Effector memory CD8-positive, alpha-beta T cell (primary cell): Measurements from ENCODE around the gene PALD1.

Experiments used
- ATAC-seq: fragments of 150-1000 bp; cut with Tn5 transposase; replicated peaks from 2 replicates; pipeline ENCODE4 v1.10.0; 2021; ENCODE audit warnings: mild to moderate bottlenecking, moderate library complexity
- DNase-seq, 3 experiments: peaks; one replicate each; pipeline ENCODE4 v3.0.0; 2021
- H3K27ac Mint-ChIP-seq, 2 donors: one replicate each; pipeline ENCODE4 v1.8.0; 2022; ENCODE audit warnings: mild to moderate bottlenecking in 2 of 2, mixed read lengths in 2 of 2, moderate library complexity in 2 of 2
- H3K27me3 Mint-ChIP-seq, 2 donors: one replicate each; pipeline ENCODE4 v1.8.0; 2022; ENCODE audit warnings: mixed read lengths in 2 of 2
- H3K36me3 Mint-ChIP-seq: one replicate; pipeline ENCODE4 v1.8.0; 2022; ENCODE audit warnings: mild to moderate bottlenecking, moderate library complexity, mixed read lengths; ENCODE audit not compliant: insufficient read depth
- H3K4me1 Mint-ChIP-seq, 2 donors: one replicate each; pipeline ENCODE4 v1.8.0; 2022; ENCODE audit warnings: low read depth in 2 of 2, mixed read lengths in 2 of 2
- H3K4me3 Mint-ChIP-seq, 2 donors: one replicate each; pipeline ENCODE4 v1.8.0; 2022; ENCODE audit warnings: mild to moderate bottlenecking in 2 of 2, mixed read lengths in 2 of 2, moderate library complexity in 2 of 2
- H3K9me3 Mint-ChIP-seq, 2 donors: one replicate each; pipeline ENCODE4 v1.8.0; 2022; ENCODE audit warnings: mixed read lengths in 2 of 2

The PALD1 gene

GRCh38 chr10:70462349-70462984 is 16.1 kb upstream of the PALD1 start:
- DNase-seq (no peak), ATAC-seq (no peak)
- H3K27ac Mint-ChIP-seq = no peak overlapping the region
- H3K4me3 Mint-ChIP-seq = no peak overlapping the region
- H3K9me3 Mint-ChIP-seq = no peaks in the 10 kb centered on the region
- H3K27me3 Mint-ChIP-seq = peaks cover 33 to 51% of the 10 kb centered on the region in 2 donors
- H3K36me3 Mint-ChIP-seq = peaks cover 2% of the 10 kb centered on the region
- peaks cover 0 to 4% of the 10 kb centered on the region in 2 donors for H3K4me1 Mint-ChIP-seq

GRCh38 chr10:70465278-70465677 is 13.3 kb upstream of the PALD1 start:
- Mint-ChIP-seq H3K27ac (no peak overlapping the region), H3K4me3 (no peak overlapping the region), H3K4me1 (peaks cover 0 to 4% of the 10 kb centered on the region in 2 donors), H3K9me3 (no peaks in the 10 kb centered on the region), H3K27me3 (peaks cover 28 to 50% of the 10 kb centered on the region in 2 donors), H3K36me3 (no peaks in the 10 kb centered on the region)
- DNase-seq (no peak), ATAC-seq (no peak)

- peaks cover 22 to 45% of the 10 kb centered on the region in 2 donors for H3K27me3 Mint-ChIP-seq
- no peaks in the 10 kb centered on the region for H3K36me3 Mint-ChIP-seq
- no peak for DNase-seq
- no peak overlapping the region for H3K27ac Mint-ChIP-seq
- H3K9me3 Mint-ChIP-seq = no peaks in the 10 kb centered on the region
- H3K4me1 Mint-ChIP-seq = peaks cover 0 to 4% of the 10 kb centered on the region in 2 donors
- H3K4me3 Mint-ChIP-seq = no peak overlapping the region
- no peak for ATAC-seq
These were observed 12.7 kb upstream of the PALD1 start for GRCh38 chr10:70465832-70466231.

- DNase-seq = no peak
- Mint-ChIP-seq H3K4me3 (no peak overlapping the region), H3K9me3 (no peaks in the 10 kb centered on the region), H3K27ac (no peak overlapping the region), H3K4me1 (no peaks in the 10 kb centered on the region), H3K27me3 (peaks cover 23 to 45% of the 10 kb centered on the region in 2 donors), H3K36me3 (no peaks in the 10 kb centered on the region)
- no peak for ATAC-seq
These were observed 11.6 kb upstream of the PALD1 start for GRCh38 chr10:70466951-70467350.

- ATAC-seq (no peak), DNase-seq (no peak)
- H3K4me3 Mint-ChIP-seq = no peak overlapping the region
- peaks cover 9% of the 10 kb centered on the region for H3K36me3 Mint-ChIP-seq
- peaks cover 6 to 16% of the 10 kb centered on the region in 2 donors for H3K4me1 Mint-ChIP-seq
- no peaks in the 10 kb centered on the region for H3K9me3 Mint-ChIP-seq
- no peak overlapping the region for H3K27ac Mint-ChIP-seq
- peaks cover 18 to 55% of the 10 kb centered on the region in 2 donors for H3K27me3 Mint-ChIP-seq
These were observed 5.6 kb upstream of the PALD1 start for GRCh38 chr10:70472799-70473454.

DNA sequence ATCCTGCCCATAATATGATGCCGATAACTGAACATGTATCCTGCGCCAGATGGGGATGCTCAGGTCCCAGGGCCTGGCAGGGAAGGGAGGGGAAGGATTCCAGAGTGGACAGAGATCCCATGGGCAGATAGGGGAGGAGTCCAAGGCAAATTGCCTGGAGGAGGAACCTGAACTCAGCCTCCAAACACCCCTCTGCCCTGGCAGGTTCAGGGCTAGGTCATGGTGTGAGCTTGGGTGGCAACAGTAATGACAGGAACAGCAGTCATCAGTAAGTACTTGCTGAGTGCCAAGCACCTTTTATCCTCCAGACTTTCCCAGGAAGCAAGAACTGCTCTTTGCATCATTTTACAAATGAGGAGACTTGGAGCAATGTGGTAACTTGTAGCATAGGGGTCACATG is 3.8 kb upstream of the PALD1 start:
- no peak for ATAC-seq
- Mint-ChIP-seq H3K27ac (no peak overlapping the region), H3K27me3 (peaks cover 18 to 48% of the 10 kb centered on the region in 2 donors), H3K9me3 (no peaks in the 10 kb centered on the region), H3K4me1 (peaks cover 9 to 25% of the 10 kb centered on the region in 2 donors), H3K36me3 (peaks cover 12% of the 10 kb centered on the region), H3K4me3 (no peak overlapping the region)
- DNase-seq = no peak

GRCh38 chr10:70475661-70476060 is 2.9 kb upstream of the PALD1 start:
- no peak overlapping the region for H3K27ac Mint-ChIP-seq
- no peak overlapping the region for H3K4me3 Mint-ChIP-seq
- DNase-seq (no peak), ATAC-seq (no peak)
- H3K4me1 Mint-ChIP-seq = peaks cover 17 to 33% of the 10 kb centered on the region in 2 donors
- no peaks in the 10 kb centered on the region for H3K9me3 Mint-ChIP-seq
- H3K27me3 Mint-ChIP-seq = peaks cover 24 to 55% of the 10 kb centered on the region in 2 donors
- H3K36me3 Mint-ChIP-seq = peaks cover 12% of the 10 kb centered on the region

- Mint-ChIP-seq H3K9me3 (no peaks in the 10 kb centered on the region), H3K36me3 (peaks cover 12% of the 10 kb centered on the region), H3K27ac (no peak overlapping the region), H3K27me3 (peaks cover 24 to 56% of the 10 kb centered on the region in 2 donors), H3K4me3 (peak overlapping the region; percentile 74 to 82), H3K4me1 (peaks cover 20 to 37% of the 10 kb centered on the region in 2 donors)
- no peak for DNase-seq
- no peak for ATAC-seq
These were observed 2.1 kb upstream of the PALD1 start for GRCh38 chr10:70476249-70477035.

- peak overlapping the region; percentile 74 to 82 for H3K4me3 Mint-ChIP-seq
- H3K27ac Mint-ChIP-seq = peak overlapping the region; percentile 57 to 78
- no peaks in the 10 kb centered on the region for H3K9me3 Mint-ChIP-seq
- ATAC-seq (peak; percentile 85), DNase-seq (peak; percentile 62 to 72 (median 70))
- peaks cover 21 to 51% of the 10 kb centered on the region in 2 donors for H3K27me3 Mint-ChIP-seq
- H3K4me1 Mint-ChIP-seq = peaks cover 20 to 37% of the 10 kb centered on the region in 2 donors
- peaks cover 12% of the 10 kb centered on the region for H3K36me3 Mint-ChIP-seq
These were observed 855 bp upstream of the PALD1 start for GRCh38 chr10:70477661-70478162.

DNA sequence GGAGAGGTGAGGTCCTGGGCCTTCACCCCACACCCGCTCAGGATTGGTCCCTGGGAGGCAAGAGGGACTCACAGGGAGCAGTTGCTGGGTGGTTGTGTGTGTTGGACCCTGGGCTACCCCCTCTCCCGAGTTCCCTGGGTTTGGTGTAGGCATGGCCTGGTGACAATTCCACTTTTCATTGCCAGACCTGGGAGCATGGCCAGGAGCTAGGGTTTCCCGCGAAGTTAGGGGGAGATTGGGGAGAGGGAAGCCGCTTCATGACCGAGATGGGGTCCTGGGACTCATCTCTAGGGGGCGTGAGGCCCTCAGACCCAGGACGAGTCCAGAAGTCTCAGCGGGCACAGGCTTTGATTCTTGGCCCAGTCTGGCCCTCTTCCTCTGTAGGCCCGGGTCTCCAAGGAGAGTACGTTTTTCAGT is 606 bp downstream of the PALD1 start:
- peak overlapping the region; percentile 55 to 57 for H3K4me3 Mint-ChIP-seq
- H3K27ac Mint-ChIP-seq = peak overlapping the region in 1 of 2 donors; percentile 75
- H3K27me3 Mint-ChIP-seq = peaks cover 21 to 45% of the 10 kb centered on the region in 2 donors
- peaks cover 20 to 40% of the 10 kb centered on the region in 2 donors for H3K4me1 Mint-ChIP-seq
- peaks cover 12% of the 10 kb centered on the region for H3K36me3 Mint-ChIP-seq
- DNase-seq = no peak
- no peaks in the 10 kb centered on the region for H3K9me3 Mint-ChIP-seq
- ATAC-seq = no peak

DNA sequence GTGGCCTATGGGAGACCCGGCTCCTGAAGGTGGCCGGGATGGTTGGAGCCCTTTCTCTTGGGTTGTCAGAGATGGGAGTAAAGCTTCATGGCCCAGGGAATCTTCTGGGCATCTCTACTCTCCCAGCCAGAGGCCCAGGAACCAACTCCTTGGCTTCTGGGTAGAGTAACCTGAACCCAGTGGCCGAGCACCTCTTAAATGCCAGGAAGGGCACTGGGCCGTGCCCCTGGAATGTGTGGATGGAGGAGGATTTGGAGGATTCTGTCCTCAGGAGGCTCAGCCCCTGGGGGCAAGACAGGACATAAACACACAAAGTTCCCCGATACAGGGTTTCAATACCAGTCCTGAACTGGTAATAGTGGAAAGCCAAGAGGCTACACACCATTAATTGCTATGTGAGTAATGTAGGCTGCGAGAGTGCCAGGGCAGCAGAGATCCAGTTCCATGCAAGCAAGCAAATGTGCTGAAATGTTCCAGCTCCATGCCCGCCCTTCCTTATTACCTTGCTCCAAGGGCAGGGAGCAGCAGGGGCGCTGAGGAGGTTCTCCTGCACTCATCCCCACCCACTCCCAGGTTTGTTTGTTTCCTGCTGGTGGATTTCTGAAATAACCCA is 1.2 kb downstream of the PALD1 start:
- Mint-ChIP-seq H3K9me3 (no peaks in the 10 kb centered on the region), H3K4me1 (peaks cover 20 to 40% of the 10 kb centered on the region in 2 donors), H3K27ac (peak overlapping the region in 1 of 2 donors; percentile 75), H3K36me3 (peaks cover 15% of the 10 kb centered on the region), H3K27me3 (peaks cover 15 to 39% of the 10 kb centered on the region in 2 donors), H3K4me3 (peak overlapping the region; percentile 57 to 66)
- DNase-seq (no peak), ATAC-seq (no peak)

DNA sequence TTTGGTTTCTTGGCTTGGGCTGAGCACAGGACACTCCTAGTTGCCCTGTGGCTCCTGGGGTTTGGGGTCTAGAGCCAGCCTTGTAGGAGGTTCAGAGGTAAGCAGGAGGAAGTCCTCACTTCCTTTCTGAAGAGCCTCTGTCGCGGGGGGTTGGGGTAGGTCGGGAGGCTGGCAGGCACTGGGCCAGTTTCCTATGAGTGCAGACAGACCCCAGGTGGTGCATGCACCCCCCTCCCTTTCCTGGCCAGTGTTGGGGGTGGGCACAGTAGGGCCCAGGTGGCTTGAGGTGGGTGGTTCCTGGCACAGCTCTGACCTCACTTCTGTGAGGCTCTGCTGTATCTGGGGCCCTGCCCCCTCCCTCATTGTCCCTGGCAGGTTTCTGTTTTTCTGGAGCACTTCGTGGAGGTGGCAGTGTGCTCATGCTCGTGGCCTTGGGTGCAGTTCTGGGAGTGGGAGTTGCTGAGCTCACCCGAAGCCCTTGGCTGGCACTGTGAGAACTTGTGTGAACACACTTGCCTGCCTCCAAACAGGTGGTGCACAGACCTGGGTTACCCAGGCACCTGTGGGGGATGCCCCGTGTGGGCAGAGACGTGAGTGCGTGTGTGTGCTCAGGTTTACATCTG is 1.8 kb downstream of the PALD1 start:
- peak overlapping the region; percentile 57 to 66 for H3K4me3 Mint-ChIP-seq
- no peak for DNase-seq
- peak; percentile 18 for ATAC-seq
- peak overlapping the region in 1 of 2 donors; percentile 6 for H3K27ac Mint-ChIP-seq
- H3K27me3 Mint-ChIP-seq = peaks cover 10 to 33% of the 10 kb centered on the region in 2 donors
- H3K9me3 Mint-ChIP-seq = no peaks in the 10 kb centered on the region
- peaks cover 20 to 36% of the 10 kb centered on the region in 2 donors for H3K4me1 Mint-ChIP-seq
- H3K36me3 Mint-ChIP-seq = peaks cover 15% of the 10 kb centered on the region
